HL-60 (cell line): ENCODE data around the gene SNTB2.

Experiments
- CTCF ChIP-seq: IDR thresholded peaks from one replicate; pipeline ENCODE4 v1.5.1; 2011; ENCODE audit warnings: low read length, control low read depth, inconsistent platforms; ENCODE audit not compliant: insufficient read depth
- GABPA ChIP-seq: IDR thresholded peaks from 2 replicates; pipeline ENCODE4 v1.6.1; 2012; ENCODE audit warnings: low read depth
- POLR2AphosphoS5 ChIP-seq: IDR thresholded peaks from 2 replicates; pipeline ENCODE4 v1.6.1; 2012; ENCODE audit warnings: low read depth
- REST ChIP-seq: IDR thresholded peaks from 2 replicates; pipeline ENCODE4 v1.6.1; 2012; ENCODE audit warnings: low read depth; ENCODE audit not compliant: insufficient replicate concordance

GRCh38 chr16:69344171-69344570 is 157.2 kb downstream of the SNTB2 start:
- TF ChIP-seq CTCF (no peak), POLR2AphosphoS5 (no peak), REST (no peak), GABPA (no peak)
